HepG2 (cell line): ENCODE results near the gene NT5DC4. TPM values are rescaled to one million over a fixed set of nuclear protein-coding genes. Genes with fewer than 3 reads are reported as not detected.

Experiments used
- HMGXB4 ChIP-seq, 2 experiments: sonication (generic) in 1 of 2; formaldehyde crosslinking in 1 of 2; IDR thresholded peaks; 2 replicates each; pipeline versions ENCODE4 v1.4.0 to v1.6.1; 2018 to 2020; ENCODE audit warnings: missing genetic modification reagents in 2 of 2, borderline replicate concordance in 1 of 2, low read depth in 1 of 2, mild to moderate bottlenecking in 1 of 2, missing biosample characterization in 1 of 2
- TAF1 ChIP-seq: sonication (generic); formaldehyde crosslinking; IDR thresholded peaks from 2 replicates; pipeline ENCODE4 v1.4.0; 2020; ENCODE audit warnings: missing genetic modification reagents
- ZFY ChIP-seq: sonication (generic); formaldehyde crosslinking; IDR thresholded peaks from 2 replicates; pipeline ENCODE4 v1.4.0; 2020; ENCODE audit warnings: missing genetic modification reagents
- ZMYM2 ChIP-seq: sonication (generic); formaldehyde crosslinking; IDR thresholded peaks from 2 replicates; pipeline ENCODE4 v1.8.0; 2022; ENCODE audit warnings: mild to moderate bottlenecking, missing genetic modification reagents
- ZNF280B ChIP-seq: sonication (generic); formaldehyde crosslinking; IDR thresholded peaks from 2 replicates; pipeline ENCODE4 v1.5.0; 2020; ENCODE audit warnings: missing genetic modification reagents, mild to moderate bottlenecking, borderline replicate concordance
- ZNF574 ChIP-seq: sonication (generic); formaldehyde crosslinking; IDR thresholded peaks from 2 replicates; pipeline ENCODE4 v1.4.0; 2020; ENCODE audit warnings: missing genetic modification reagents
- polyA plus RNA-seq, 8 experiments: library from polyadenylated mRNA; depleted of rRNA in 3 of 8; stranded (reverse) in 7 of 8; unstranded in 1 of 8; fragments of >200 nt; fragmentation: Illumina TruSeq in 4 of 8; extraction: Trizol in 4 of 8; gene quantifications; 2 replicates each; pipeline versions ENCODE4 v1.2.1 to v1.2.3, GENCODE V29; 2011 to 2016; ENCODE audit warnings: low read depth in 4 of 8, missing spikeins in 1 of 8, mixed read lengths in 1 of 8; ENCODE audit not compliant: insufficient read depth in 1 of 8
- total RNA-seq, 5 experiments: library from RNA; depleted of rRNA; stranded (reverse); fragments of >200 nt; fragmentation: Illumina TruSeq; extraction: Trizol; gene quantifications; 2 replicates each; pipeline ENCODE4 v1.2.3, GENCODE V29; 2016; ENCODE audit warnings: low read depth in 1 of 5

NT5DC4 gene
- total and polyA plus RNA-seq, 2 of the 13 experiments (the other 11 are each of a cell fraction or from before 2014, with no cell fraction given) = 0.04 to 4.2 TPM

GRCh38 chr2:112679484-112679883 is 41.3 kb upstream of the NT5DC4 start (continued):
- TF ChIP-seq HMGXB4 (CRISPR knock-in tag; IDR thresholded peaks at IDR 0.05; ENCODE audit: borderline replicate concordance in 1 of 2, low read depth in 1 of 2) (no peak), ZNF574 (no peak), ZNF280B (no peak), TAF1 (no peak), ZMYM2 (CRISPR knock-in tag) (no peak), ZFY (CRISPR knock-in tag) (no peak)
